HepG2 (cell line): Measurements from ENCODE around the gene UBC. TPM values are rescaled to one million over a fixed set of nuclear protein-coding genes. Genes with fewer than 3 reads are reported as not detected.

ENCODE experiments used
- ASH2L ChIP-seq: fragments of 300-600, 200-600 bp; sonication (generic); IDR thresholded peaks from 2 replicates; pipeline ENCODE4 v1.7.0; 2017; ENCODE audit warnings: low read depth, mild to moderate bottlenecking, moderate library complexity, mixed read lengths, low read length; ENCODE audit not compliant: insufficient read length
- ELF4 ChIP-seq: sonication (generic); formaldehyde crosslinking; IDR thresholded peaks from 2 replicates; pipeline ENCODE4 v1.5.0; 2020; ENCODE audit warnings: missing genetic modification reagents, mild to moderate bottlenecking, moderate library complexity, borderline replicate concordance
- GATA4 ChIP-seq: sonication (generic); IDR thresholded peaks from 2 replicates; pipeline ENCODE4 v1.6.1; 2016; ENCODE audit warnings: antibody characterized with exemption, low read depth, borderline replicate concordance
- HOXA3 ChIP-seq: sonication (generic); formaldehyde crosslinking; IDR thresholded peaks from 2 replicates; pipeline ENCODE4 v1.5.0; 2020; ENCODE audit warnings: missing genetic modification reagents
- KAT7 ChIP-seq: IDR thresholded peaks from 2 replicates; pipeline ENCODE4 v1.6.1; 2018; ENCODE audit warnings: borderline replicate concordance, missing compliant biosample characterization
- TEAD2 ChIP-seq: sonication (generic); formaldehyde crosslinking; IDR thresholded peaks from 2 replicates; pipeline ENCODE4 v1.9.0; 2021; ENCODE audit warnings: missing genetic modification reagents
- ZBTB42 ChIP-seq: sonication (generic); formaldehyde crosslinking; IDR thresholded peaks from 2 replicates; pipeline ENCODE4 v1.5.0; 2020; ENCODE audit warnings: mild to moderate bottlenecking, missing genetic modification reagents
- ZFX ChIP-seq: sonication (generic); formaldehyde crosslinking; IDR thresholded peaks from 2 replicates; pipeline ENCODE4 v1.4.0; 2020; ENCODE audit warnings: mild to moderate bottlenecking, low read depth, missing genetic modification reagents, moderate library complexity
- ZFY ChIP-seq: sonication (generic); formaldehyde crosslinking; IDR thresholded peaks from 2 replicates; pipeline ENCODE4 v1.4.0; 2020; ENCODE audit warnings: missing genetic modification reagents
- ZNF12 ChIP-seq: sonication (generic); formaldehyde crosslinking; IDR thresholded peaks from 2 replicates; pipeline ENCODE4 v1.5.0; 2020; ENCODE audit warnings: missing genetic modification reagents
- ZNF34 ChIP-seq: sonication (generic); formaldehyde crosslinking; IDR thresholded peaks from 2 replicates; pipeline ENCODE4 v1.4.0; 2020; ENCODE audit warnings: mild to moderate bottlenecking, missing genetic modification reagents, borderline replicate concordance
- ZNF543 ChIP-seq: sonication (generic); formaldehyde crosslinking; IDR thresholded peaks from 2 replicates; pipeline ENCODE4 v1.4.0; 2020; ENCODE audit warnings: mild to moderate bottlenecking, missing genetic modification reagents
- ZNF549 ChIP-seq: sonication (generic); formaldehyde crosslinking; IDR thresholded peaks from 2 replicates; pipeline ENCODE4 v1.5.0; 2020; ENCODE audit warnings: missing genetic modification reagents
- ZNF746 ChIP-seq: sonication (generic); formaldehyde crosslinking; IDR thresholded peaks from 2 replicates; pipeline ENCODE4 v1.8.0; 2022; ENCODE audit warnings: mild to moderate bottlenecking, missing genetic modification reagents
- polyA plus RNA-seq, 8 experiments: library from polyadenylated mRNA; depleted of rRNA in 3 of 8; stranded (reverse) in 7 of 8; unstranded in 1 of 8; fragments of >200 nt; fragmentation: Illumina TruSeq in 4 of 8; extraction: Trizol in 4 of 8; gene quantifications; 2 replicates each; pipeline versions ENCODE4 v1.2.1 to v1.2.3, GENCODE V29; 2011 to 2016; ENCODE audit warnings: low read depth in 4 of 8, missing spikeins in 1 of 8, mixed read lengths in 1 of 8; ENCODE audit not compliant: insufficient read depth in 1 of 8
- total RNA-seq, 5 experiments: library from RNA; depleted of rRNA; stranded (reverse); fragments of >200 nt; fragmentation: Illumina TruSeq; extraction: Trizol; gene quantifications; 2 replicates each; pipeline ENCODE4 v1.2.3, GENCODE V29; 2016; ENCODE audit warnings: low read depth in 1 of 5
- TF ChIP-seq, protein P1 (sequence below): sonication (generic); formaldehyde crosslinking; IDR thresholded peaks from 2 replicates; pipeline ENCODE4 v1.4.0; 2020; ENCODE audit warnings: missing genetic modification reagents
- TF ChIP-seq, protein P2 (sequence below): sonication (generic); formaldehyde crosslinking; conservative IDR thresholded peaks from 2 replicates; pipeline ENCODE4 v1.5.0; 2020; ENCODE audit warnings: missing genetic modification reagents
- TF ChIP-seq, protein P3 (sequence below): sonication (generic); formaldehyde crosslinking; IDR thresholded peaks from 2 replicates; pipeline ENCODE4 v1.4.0; 2020; ENCODE audit warnings: mild to moderate bottlenecking, missing genetic modification reagents
- TF ChIP-seq, protein P4 (sequence below): sonication (generic); formaldehyde crosslinking; IDR thresholded peaks from 2 replicates; pipeline ENCODE4 v1.8.0; 2022; ENCODE audit warnings: mild to moderate bottlenecking, missing genetic modification reagents; ENCODE audit not compliant: insufficient replicate concordance
- TF ChIP-seq, protein P5 (sequence below): IDR thresholded peaks from 2 replicates; pipeline ENCODE4 v1.6.1; 2016; ENCODE audit warnings: missing compliant biosample characterization, missing genetic modification reagents, borderline replicate concordance

Gene UBC
- total and polyA plus RNA-seq, 2 of the 13 experiments (the other 11 are each of a cell fraction or from before 2014, with no cell fraction given), result 805 to 1,432 TPM

DNA sequence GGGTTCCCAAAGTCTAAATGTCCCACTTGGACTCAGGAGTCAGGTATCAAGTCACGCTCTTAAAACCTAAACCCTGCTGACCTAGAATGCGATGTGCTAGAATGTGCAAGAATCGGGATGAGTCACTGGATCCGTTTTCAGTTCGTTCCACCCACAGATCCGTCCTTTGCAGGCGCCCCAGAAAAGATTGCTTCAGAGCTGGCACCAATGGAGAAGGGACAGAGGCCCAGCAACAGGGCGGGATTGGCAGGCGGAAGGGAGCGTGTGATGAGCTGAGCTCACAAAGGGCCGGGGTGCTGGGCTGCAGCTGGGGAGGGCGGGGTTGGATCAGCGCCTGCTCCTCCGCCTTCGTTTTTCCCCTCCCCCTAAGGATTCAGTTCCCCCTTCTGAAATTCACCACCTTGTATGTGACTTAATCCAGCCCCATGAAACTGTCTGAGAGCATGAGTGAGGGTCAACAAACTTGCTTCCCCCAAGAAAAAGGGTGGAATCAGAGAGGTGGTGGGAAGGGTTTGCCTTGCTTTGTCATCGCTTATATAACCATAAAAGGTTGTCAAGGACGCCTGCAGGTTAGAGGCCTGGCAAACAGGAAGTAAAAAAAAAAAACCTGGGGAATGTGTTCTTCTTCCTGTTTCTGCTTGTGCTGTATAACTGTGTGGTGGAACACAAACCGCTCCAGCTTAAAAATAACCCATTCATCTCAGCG lies 2.8 kb upstream of the UBC start (continued):
- peak; percentile 72; the same call in 1 of the 2 replicates for TF ChIP-seq ZFX (CRISPR knock-in tag)
- TF ChIP-seq ZNF34 (CRISPR knock-in tag), result no peak
- TF ChIP-seq, protein P1, sequence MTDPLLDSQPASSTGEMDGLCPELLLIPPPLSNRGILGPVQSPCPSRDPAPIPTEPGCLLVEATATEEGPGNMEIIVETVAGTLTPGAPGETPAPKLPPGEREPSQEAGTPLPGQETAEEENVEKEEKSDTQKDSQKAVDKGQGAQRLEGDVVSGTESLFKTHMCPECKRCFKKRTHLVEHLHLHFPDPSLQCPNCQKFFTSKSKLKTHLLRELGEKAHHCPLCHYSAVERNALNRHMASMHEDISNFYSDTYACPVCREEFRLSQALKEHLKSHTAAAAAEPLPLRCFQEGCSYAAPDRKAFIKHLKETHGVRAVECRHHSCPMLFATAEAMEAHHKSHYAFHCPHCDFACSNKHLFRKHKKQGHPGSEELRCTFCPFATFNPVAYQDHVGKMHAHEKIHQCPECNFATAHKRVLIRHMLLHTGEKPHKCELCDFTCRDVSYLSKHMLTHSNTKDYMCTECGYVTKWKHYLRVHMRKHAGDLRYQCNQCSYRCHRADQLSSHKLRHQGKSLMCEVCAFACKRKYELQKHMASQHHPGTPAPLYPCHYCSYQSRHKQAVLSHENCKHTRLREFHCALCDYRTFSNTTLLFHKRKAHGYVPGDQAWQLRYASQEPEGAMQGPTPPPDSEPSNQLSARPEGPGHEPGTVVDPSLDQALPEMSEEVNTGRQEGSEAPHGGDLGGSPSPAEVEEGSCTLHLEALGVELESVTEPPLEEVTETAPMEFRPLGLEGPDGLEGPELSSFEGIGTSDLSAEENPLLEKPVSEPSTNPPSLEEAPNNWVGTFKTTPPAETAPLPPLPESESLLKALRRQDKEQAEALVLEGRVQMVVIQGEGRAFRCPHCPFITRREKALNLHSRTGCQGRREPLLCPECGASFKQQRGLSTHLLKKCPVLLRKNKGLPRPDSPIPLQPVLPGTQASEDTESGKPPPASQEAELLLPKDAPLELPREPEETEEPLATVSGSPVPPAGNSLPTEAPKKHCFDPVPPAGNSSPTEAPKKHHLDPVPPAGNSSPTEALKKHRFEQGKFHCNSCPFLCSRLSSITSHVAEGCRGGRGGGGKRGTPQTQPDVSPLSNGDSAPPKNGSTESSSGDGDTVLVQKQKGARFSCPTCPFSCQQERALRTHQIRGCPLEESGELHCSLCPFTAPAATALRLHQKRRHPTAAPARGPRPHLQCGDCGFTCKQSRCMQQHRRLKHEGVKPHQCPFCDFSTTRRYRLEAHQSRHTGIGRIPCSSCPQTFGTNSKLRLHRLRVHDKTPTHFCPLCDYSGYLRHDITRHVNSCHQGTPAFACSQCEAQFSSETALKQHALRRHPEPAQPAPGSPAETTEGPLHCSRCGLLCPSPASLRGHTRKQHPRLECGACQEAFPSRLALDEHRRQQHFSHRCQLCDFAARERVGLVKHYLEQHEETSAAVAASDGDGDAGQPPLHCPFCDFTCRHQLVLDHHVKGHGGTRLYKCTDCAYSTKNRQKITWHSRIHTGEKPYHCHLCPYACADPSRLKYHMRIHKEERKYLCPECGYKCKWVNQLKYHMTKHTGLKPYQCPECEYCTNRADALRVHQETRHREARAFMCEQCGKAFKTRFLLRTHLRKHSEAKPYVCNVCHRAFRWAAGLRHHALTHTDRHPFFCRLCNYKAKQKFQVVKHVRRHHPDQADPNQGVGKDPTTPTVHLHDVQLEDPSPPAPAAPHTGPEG (CRISPR knock-in tag), result peak; percentile 15; the same call in 1 of the 2 replicates
- peak; percentile 59 for TF ChIP-seq GATA4
- TF ChIP-seq, protein P2, sequence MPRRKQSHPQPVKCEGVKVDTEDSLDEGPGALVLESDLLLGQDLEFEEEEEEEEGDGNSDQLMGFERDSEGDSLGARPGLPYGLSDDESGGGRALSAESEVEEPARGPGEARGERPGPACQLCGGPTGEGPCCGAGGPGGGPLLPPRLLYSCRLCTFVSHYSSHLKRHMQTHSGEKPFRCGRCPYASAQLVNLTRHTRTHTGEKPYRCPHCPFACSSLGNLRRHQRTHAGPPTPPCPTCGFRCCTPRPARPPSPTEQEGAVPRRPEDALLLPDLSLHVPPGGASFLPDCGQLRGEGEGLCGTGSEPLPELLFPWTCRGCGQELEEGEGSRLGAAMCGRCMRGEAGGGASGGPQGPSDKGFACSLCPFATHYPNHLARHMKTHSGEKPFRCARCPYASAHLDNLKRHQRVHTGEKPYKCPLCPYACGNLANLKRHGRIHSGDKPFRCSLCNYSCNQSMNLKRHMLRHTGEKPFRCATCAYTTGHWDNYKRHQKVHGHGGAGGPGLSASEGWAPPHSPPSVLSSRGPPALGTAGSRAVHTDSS (CRISPR knock-in tag), result no peak
- 0 out of 2 replicates have a peak, but pooled peaks have one; percentile 31 for TF ChIP-seq ZNF543 (CRISPR knock-in tag)
- 0 out of 2 replicates have a peak, but pooled peaks have one; percentile 48 for TF ChIP-seq ZNF746 (CRISPR knock-in tag)
- 0 out of 2 replicates have a peak, but pooled peaks have one; percentile 80 for TF ChIP-seq ELF4 (CRISPR knock-in tag)
- TF ChIP-seq ZBTB42, result no peak
- TF ChIP-seq, protein P3, sequence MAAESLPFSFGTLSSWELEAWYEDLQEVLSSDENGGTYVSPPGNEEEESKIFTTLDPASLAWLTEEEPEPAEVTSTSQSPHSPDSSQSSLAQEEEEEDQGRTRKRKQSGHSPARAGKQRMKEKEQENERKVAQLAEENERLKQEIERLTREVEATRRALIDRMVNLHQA (CRISPR knock-in tag), result no peak
- peak; percentile 86 for TF ChIP-seq HOXA3 (CRISPR knock-in tag)
- TF ChIP-seq, protein P4, sequence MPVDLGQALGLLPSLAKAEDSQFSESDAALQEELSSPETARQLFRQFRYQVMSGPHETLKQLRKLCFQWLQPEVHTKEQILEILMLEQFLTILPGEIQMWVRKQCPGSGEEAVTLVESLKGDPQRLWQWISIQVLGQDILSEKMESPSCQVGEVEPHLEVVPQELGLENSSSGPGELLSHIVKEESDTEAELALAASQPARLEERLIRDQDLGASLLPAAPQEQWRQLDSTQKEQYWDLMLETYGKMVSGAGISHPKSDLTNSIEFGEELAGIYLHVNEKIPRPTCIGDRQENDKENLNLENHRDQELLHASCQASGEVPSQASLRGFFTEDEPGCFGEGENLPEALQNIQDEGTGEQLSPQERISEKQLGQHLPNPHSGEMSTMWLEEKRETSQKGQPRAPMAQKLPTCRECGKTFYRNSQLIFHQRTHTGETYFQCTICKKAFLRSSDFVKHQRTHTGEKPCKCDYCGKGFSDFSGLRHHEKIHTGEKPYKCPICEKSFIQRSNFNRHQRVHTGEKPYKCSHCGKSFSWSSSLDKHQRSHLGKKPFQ (CRISPR knock-in tag), result no peak
- peak; percentile 59 for TF ChIP-seq ZFY
- TF ChIP-seq TEAD2, result no peak
- TF ChIP-seq, protein P5, sequence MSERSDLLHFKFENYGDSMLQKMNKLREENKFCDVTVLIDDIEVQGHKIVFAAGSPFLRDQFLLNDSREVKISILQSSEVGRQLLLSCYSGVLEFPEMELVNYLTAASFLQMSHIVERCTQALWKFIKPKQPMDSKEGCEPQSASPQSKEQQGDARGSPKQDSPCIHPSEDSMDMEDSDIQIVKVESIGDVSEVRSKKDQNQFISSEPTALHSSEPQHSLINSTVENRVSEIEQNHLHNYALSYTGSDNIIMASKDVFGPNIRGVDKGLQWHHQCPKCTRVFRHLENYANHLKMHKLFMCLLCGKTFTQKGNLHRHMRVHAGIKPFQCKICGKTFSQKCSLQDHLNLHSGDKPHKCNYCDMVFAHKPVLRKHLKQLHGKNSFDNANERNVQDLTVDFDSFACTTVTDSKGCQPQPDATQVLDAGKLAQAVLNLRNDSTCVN, result peak; percentile 86
- no peak for TF ChIP-seq ZNF12 (CRISPR knock-in tag)
- no peak for TF ChIP-seq ZNF549
- TF ChIP-seq ASH2L, result peak; percentile 73
- 0 out of 2 replicates have a peak, but pooled peaks have one; percentile 16 for TF ChIP-seq KAT7 (CRISPR knock-in tag)
